RPMI7951 (cell line): ENCODE measurements around the gene A3GALT2. TPM values are rescaled to one million over a fixed set of nuclear protein-coding genes. Genes with fewer than 3 reads are reported as not detected.

ENCODE experiments used
- DNase-seq: peaks from one replicate; pipeline ENCODE4 v3.0.0-alpha.2; 2012; ENCODE audit warnings: low read depth
- total RNA-seq: library from RNA; depleted of rRNA; stranded (reverse); fragments of >200 nt; shearing (Covaris generic); gene quantifications from 2 replicates; pipeline ENCODE4 v1.2.3, GENCODE V29; 2014

Gene A3GALT2
- total RNA-seq, 1 experiment from 2014 or later: not detected

DNA sequence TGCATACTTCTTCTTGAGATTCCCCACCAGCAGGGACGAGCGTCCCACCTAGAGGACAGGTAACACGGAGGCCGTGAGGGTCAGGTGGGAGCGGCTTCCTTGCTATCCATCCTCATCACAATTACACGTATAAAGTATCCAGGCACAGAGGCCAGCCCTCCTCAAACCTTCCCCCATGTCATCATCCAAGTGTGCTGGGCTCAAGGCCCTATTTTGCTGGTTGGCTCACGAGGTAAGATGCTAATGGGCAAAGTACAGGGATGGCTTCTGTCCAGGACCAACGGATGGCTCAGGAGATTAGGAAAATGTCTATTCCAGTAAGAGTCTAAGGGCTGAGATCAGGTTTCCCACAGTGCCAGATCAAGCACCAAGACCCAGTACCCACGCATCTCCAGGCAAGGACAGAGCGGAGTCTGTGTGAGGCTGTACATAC lies 11.5 kb upstream of the A3GALT2 start:
- DNase-seq: peak; percentile 75

DNA sequence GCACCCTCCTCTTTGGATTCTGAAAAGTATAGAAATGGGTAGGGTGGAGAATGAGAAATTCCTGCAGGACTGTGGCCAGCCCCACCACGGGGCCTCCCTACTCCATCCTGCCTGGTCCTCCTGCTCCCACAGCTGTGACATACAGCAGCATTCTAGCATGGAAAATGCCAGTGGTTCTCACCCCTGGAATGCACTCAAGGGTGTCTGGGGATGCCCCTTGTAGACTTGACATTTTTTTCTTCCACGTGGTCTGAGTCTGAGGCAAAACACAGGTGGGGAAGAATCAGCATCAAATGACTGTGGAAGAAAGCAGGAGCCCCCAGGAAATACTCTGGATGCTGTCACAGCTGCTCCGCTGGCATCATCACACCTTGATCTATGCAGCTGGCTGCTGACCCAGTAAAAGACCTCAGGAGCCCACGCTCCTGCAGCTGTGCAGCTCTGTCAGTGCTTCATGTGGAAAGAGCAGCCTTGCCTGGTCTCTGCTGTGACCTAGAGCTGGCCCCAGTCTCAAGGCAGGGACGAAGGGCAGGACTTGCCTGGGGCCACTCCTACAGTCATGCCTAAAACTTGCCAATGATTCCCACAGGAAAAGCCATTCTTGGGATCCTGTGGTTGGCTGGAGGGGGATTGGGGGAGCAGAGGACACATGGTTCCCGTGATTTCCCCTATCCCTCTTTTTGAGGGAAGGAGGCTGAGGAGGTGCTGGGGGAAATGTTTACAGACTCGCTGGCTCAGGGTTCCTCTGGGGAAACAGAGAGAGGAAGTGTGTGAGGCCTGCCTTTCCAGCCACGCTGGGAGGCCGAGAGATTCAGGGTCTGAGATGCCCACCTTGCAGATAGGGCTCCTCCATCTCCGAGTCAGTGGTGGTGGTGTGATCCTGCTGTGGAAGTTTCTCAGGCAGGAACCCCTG lies 10.8 kb upstream of the A3GALT2 start:
- peak; percentile 94 for DNase-seq

DNA sequence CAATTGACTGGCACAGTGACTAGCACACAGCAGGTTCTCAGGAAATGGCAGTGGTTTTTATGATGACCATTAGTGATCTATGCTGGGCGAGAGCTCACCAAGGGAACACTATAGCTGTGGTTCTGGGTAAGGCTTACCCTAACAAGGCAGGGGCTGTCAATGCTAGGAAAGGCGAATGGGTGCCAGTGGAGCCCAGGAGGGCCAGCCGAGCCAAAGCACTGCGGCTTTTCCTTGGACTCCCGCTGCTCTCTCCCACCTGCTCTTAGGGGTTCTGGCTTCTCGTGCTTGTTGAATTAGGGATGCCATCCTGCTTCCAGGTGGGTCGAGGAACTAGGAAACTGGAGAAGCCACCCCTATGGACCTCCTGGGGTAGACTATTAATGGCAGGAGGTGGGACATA lies 10.0 kb upstream of the A3GALT2 start:
- DNase-seq: no peak

DNA sequence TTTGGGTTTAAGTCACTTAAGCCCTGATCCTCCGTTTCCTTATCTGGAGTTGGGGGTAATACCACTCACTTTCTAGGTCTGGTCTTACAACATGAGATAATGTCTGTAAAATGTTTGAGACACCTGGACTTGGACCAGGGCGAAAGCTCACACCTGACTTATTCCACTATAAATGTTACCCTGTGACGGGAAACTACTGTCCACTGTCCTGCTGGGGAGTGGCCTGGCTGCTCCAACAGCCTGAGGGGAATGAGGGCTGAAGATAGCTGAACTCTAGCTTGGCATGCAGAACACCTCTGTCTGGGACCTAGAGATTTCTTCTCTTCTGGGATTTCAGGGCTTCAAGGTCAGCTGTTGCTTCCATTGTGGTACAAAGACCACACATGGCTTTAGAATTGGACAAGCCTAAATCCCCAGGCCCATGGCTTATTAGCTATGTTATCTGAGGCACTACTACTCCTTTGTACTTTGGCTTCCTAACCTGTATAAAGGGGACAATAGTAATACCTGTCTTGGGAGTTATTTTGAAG lies 9.5 kb upstream of the A3GALT2 start:
- DNase-seq: no peak

DNA sequence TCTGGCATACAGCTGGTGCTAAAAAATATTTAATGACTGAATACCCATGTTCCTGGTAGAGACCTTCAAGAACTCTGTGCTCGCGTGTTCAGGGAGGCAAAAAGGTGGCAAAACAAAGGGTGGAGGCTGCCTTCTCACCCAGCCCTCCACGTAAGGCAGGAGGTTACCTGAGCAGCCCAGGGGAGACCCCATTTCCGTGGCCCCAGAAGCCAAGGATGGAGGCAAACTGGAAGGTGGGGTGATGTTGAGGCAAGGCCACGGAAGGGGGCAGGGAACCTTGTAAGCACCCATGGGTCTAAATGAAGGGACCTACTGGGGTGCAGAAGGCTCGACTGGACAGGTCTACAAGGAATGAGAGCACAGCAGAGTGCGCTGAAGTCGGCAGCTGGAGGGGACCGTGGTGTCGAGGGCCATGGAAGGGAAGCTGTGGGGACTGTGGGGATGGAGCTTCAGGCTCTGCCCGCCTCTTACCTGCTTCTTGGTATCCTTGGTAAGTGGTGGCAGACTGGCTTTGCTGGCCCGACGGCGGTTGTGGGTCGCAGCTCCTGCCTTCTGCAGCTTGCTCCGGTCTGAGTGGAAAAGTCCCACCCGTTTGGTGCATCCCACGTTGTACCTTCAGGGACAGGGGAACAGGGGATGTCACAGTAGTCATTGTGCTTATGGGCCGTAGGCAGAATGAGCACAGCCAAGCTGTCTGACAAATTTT lies 8.9 kb upstream of the A3GALT2 start:
- DNase-seq: no peak

DNA sequence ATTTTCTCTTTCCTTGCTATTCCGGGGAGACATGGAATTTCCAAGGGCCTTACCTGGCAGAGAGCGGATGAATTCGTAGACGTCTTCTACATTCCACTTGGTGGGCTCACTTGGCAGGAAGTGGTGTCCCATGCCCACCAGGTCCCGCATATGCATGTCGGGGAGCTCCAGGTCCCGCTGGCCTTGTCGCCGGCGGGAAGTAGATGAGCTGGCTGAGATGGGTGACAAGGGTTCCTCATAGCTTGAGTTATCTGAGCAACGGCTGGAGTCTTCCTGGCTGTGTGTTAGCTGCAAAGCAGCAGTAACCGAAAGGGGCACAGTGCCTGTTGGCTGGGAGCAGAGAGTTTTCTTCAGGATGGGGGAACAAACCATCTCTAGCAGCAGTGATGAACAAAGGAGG lies 7.9 kb upstream of the A3GALT2 start:
- no peak for DNase-seq

DNA sequence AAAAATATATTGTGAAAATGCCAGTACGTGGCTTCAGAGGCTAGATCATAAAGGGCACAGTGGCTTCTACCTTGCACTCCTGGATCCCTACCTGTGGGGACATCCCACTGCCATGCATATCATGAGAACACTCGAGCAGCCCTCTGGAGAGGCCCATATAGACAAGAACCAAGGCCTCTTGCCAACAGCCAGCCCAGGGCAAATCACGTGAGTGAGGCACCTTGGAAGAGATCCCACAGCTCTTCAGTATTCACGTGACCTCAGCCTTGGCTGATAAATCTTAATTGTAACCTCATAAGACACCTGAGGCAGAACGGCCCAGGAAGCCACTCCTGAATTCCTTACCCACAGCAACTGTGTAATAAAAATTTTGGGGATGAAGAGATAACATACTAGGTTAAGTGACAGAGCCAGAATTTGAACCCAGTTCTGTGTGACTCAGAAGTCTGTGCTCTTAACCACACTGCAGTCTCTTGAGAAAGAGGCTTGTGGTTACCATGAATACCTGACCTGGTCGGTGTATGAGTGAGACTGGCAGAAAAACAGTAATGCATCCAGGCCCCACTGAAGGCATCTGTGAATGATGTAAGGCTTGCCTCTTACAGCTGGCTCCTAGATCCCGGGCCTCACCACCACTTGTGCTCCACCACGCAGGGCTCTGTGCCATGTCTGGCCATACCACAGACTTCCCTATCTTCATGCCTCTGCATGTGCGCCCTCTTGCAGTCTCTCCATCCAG lies 6.9 kb upstream of the A3GALT2 start:
- DNase-seq: peak; percentile 100

DNA sequence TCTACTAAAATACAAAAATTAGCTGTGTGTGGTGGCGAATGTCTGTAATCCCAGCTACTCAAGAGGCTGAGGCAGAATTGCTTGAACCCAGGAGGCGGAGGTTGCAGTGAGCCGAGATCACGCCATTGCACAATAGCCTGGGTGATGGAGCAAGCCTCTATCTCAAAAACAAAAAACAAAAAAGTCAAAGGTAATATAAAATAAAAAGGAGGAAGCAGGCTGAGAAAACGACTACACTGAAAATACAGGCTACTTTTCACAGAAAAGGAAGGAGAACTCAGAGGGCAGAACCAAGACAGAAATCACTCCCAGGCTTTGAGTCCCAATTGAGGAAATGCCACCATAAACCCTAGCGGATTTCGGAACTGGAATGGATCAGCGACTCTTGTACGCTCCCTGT lies 5.9 kb upstream of the A3GALT2 start:
- DNase-seq: no peak

DNA sequence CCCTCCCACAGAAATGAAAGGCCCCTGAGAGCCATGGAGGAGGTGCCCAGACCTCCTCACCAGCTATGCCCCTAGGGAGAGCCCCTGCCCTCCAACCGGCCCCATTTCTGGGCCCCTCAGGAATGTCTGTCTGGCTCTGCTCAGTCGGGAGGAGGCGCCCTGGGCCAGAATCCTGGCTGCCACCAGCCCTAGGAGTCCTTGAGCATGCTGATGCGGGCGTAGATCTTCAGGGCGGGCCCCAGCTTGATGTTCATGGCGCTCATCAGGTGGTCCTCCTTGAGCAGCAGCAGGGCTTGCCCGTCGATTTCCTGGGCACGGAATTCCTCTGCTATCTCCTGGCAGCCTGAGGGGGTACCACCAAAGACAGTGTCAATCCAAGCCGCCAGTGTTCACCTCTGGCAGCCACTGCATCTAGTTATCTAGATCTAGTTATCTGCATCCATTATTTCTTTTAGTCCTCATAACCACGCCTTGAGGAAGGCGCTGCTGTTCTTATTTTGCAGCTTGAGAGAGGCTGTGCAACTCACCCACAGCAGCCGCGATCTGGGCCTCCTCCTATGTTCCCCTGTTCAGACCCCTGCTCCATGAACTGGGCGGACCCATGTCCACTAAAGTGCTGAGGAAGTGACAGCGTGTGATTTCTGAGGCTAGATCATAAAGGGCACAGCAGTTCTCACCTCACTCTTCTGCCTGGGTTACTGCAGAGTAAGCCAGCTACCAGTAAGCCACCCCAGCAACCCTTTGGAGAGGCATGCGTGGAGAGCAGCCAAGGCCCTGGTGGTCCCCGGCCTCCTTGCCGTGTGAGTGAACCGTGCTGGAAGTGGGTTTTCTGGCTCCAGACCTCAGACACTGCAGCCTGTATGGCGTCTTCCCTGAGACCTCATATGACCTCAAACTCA lies 4.0 kb upstream of the A3GALT2 start:
- no peak for DNase-seq

DNA sequence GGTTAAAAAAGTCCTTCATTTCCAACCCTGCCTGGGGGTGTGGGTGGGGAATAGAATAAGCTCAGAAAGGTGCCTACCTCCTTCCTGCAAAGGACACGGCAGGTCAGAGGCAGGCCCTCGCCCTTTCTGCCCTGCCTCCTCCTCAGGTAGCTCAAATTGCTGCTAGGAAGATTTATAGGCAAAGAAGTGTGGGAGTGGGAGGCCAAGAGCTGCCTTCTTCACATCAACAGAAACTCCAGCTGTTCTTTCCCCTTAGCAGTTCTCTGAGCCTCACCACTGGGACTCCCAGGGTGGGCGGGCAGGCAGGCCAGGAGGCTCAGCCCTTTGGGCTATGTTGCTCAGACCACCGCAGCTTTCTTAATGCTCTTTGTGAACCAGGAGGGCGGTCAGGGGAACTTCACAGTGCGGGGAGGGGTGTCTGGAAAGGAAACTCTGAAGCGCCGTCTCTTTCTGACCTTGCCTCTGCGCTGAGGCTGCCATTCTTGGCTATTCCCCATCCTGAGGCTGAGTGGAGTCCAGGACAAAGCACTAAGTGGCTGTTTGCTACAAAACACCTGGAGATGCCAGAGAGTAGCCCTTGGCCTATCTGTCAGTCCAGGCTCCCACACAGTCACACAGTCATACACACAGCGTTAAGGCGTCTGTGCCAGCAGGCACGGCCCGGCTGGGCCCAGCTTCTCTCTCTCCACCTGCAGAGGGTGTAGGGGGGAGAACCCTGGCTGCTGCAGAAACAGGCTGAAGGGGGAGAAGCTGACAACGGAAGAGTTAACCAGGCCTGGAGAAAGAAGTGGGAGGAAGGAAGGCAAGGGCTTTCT lies 3.0 kb upstream of the A3GALT2 start:
- no peak for DNase-seq

DNA sequence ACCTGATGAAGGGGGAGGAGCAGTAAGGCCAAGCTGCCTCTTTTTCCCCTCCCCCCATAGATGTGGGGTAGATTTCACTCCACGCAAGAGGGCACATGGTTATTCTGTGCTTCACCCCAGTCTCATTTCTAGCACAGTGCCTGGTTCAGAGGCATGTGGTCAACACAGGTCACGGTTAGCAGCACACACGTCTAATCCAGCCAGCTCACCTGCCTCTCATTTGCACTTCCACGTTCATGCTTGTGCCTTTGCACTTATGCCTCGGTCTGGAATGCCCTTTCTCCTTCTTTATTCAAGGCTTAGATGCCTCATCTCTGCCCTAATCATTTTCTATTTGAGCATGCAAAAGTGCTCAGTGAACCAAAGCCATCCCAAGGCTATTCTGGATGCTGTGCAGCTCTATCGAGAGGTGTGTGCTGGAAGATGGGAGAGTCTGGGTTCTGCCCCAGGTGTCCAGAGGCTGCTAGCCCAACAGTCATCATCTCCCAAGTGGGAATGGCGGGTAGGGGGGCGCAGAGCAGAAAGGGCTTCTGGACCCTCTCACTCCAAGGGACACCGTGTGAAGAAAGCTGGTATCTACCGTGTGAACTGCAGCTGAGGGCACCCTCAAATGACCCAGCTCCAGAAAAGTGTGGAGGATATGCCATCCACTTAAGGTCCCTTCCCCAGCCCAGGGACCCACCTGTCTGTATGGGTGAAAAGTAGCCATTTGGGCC lies 2.1 kb upstream of the A3GALT2 start:
- no peak for DNase-seq

DNA sequence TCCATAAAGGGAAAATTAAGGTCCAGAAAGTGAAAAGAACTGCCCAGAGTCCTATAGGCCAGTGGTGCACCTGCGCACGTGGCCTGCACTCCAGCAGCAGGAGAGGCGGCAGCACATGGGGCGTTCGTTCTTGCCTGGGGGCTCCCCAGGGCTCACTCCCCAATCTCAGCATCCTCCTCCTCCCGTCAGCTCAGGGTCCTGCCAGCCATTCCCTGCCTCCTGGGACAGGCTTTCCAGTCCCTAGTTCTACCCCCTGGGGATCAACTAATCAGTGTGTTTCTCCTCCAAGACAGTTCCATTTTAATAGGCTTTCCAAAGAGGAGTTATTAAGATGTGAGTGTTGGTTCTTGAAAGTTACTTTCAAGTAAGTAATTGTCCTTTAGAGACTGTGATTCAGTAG lies 1.2 kb upstream of the A3GALT2 start:
- DNase-seq: no peak

DNA sequence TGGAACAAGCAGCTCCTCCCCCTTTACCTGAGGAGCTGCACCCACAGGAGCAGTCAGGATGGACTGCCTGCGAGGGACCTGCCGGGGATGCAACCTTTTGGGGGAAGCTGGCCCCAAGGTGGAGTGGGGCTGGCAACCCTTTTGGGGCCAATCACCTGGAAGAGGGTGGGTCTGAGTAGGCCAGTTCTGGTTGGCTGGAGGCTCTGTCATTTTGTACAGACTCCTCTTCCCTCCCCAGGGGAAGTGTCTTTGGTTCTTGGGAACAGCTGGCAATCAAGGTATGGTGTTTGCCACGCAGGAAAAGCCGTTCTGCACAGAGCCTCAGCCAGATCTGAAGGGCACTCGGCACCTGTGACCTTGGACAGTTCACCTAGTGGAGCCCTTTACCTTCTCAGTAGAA lies 280 bp upstream of the A3GALT2 start:
- DNase-seq: no peak

DNA sequence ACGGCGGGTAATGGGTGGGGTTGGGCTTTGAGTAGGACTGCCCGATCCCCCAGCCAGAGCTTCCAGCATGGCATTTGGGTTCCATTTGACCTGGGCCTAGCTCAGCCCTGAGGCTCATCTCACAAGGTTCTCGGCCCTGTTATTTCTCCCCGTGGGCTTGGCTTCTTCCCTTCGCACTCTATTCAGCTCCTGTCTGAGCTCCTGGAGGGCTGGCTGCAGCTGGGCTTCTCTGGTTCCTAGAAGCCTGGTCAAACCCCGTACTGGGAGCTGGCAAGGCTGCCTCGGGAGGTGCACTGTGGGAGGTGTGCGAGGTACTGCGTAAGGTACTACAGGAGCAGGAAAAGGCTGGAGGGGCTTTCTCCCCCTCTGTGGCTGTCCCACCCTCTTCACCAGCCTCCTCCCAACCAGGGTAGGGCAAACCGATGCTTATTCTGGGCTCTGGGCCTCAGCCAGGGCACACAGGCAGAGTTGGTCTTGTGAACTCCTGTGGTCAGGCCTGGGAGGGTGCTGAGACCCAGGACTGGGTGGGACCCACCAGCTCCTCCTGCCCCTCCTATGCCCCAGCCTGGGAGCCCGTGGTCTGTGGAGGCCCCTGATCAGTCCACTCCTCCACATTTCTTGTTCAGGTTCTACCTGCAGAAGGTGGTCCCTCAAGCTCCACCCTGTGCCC lies 814 bp downstream of the A3GALT2 start:
- no peak for DNase-seq

DNA sequence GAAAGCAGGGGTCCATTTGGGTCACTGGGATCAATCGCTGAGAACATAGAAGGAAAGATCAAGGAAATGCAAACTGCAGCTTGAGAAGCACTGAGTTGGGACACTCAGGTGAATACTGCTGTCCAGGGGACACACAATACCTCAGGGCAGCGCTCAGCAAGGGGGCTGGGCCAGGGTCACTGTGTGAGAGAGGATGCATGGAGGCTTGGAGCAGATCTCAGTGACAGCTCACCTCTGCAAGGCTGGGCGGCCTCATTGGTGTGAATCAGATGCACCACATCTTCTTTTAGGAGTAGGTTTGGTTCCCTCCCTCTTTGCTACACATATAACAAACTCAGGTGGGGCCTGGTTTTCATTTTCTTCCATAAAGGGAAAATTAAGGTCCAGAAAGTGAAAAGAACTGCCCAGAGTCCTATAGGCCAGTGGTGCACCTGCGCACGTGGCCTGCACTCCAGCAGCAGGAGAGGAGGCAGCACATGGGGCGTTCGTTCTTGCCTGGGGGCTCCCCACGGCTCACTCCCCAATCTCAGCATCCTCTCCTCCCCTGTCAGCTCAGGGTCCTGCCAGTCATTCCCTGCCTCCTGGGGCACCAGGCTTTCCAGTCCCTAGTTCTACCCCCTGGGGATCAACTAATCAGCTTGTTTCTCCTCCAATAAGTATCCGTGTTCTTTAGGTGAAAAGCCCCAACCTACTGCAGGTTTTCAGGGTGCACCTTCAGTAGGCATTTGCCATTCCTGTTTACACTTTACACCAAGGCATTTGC lies 1.5 kb downstream of the A3GALT2 start:
- no peak for DNase-seq

DNA sequence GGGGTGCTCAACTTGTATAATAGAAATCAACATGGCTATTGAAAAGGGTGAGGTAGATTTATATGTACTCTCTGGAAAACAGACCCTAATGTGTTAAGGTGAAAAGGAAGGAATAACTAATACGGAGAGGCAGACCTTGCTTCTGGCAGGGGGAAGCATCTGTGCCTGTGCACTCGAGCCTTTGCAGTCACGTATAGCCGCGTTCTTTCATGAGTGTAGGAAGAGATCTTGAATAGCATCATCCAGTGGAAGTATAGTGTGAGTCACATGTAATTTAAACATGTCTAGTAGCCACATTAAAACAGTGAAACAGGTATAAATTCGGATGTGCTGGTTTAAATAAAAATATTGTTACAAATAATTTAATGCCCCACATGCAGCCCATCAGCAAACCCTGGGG lies 3.0 kb downstream of the A3GALT2 start:
- DNase-seq: no peak

DNA sequence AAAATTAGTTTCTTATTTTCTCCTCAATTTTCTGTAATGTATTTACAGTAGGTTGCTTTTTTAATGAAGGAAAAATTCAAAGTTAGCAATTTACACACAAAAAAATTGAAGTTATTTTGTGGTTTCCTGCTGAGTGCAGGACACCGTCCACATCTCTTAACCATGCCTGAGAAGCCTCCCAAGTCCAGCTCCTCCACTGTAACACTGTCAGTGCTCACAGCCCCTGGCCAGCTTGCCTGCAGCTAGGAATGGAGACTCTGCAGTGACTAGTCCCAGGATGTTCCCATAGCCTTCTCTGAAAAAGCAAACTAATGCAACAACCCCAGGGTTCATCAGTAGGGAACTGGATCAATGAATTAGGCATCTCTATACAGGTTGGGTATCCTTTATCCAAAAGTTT lies 3.5 kb downstream of the A3GALT2 start:
- DNase-seq: no peak

DNA sequence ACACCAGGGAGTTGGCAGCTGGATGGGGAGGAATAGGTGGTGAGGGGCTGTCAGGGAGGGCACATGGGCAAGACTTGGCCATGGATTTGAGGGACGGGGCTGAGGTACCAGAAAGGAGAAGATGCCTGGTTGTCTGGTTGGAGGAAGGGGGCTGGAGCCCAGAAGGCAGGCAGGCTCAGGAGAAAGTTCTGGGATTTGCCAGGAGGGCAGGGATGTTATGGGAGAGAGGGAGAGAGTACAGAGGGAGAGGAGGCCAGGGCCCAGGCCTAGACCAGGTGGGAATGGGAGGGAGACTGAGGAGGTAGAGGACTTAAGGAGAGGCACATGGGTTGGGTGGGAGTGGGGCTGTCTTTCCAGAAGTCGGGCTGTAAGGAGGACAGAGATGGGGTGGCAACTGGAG lies 4.3 kb downstream of the A3GALT2 start:
- DNase-seq: no peak
